ENCODE data around the gene SMIM35. TPM values are rescaled to one million over a fixed set of nuclear protein-coding genes. Genes with fewer than 3 reads are reported as not detected.

SMIM35 gene
- total and polyA plus RNA-seq, 7 donors = 0.09 TPM; not detected in 6

DNA sequence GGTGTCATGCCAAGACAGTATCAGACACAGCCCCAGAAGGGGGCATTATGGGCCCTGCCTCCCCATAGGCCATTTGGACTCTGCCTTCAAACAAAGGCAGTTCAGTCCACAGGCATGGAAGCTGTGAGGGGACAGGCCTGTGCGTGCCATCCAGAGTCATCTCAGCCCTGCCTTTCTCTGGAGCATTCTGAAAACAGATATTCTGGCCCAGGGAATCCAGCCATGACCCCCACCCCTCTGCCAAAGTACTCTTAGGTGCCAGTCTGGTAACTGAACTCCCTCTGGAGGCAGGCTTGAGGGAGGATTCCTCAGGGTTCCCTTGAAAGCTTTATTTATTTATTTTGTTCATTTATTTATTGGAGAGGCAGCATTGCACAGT, 85.9 kb downstream of the SMIM35 start:
- intact Hi-C loops (cut with DNase I) = no loop called here
- H3K4me3 ChIP-seq = no peak overlapping the region
- no peak for DNase-seq
- H3K9me3 ChIP-seq = no peaks in the 10 kb centered on the region
- H3K36me3 ChIP-seq (ENCODE audit: insufficient read depth in 1 of 2, low read depth in 1 of 2) = no peaks in the 10 kb centered on the region
- no peak overlapping the region for H3K27ac ChIP-seq
- 90 to 100% (median 100%) methylated on average over 1 of the region's 1 CpG for WGBS, 3 donors
- peaks cover 0 to 4% (median 0%) of the 10 kb centered on the region in 3 donors for H3K27me3 ChIP-seq (ENCODE audit: insufficient read depth in 3 of 3, low read length in 2 of 3)
- no peaks in the 10 kb centered on the region for H3K4me1 ChIP-seq
- TF ChIP-seq, protein P1, sequence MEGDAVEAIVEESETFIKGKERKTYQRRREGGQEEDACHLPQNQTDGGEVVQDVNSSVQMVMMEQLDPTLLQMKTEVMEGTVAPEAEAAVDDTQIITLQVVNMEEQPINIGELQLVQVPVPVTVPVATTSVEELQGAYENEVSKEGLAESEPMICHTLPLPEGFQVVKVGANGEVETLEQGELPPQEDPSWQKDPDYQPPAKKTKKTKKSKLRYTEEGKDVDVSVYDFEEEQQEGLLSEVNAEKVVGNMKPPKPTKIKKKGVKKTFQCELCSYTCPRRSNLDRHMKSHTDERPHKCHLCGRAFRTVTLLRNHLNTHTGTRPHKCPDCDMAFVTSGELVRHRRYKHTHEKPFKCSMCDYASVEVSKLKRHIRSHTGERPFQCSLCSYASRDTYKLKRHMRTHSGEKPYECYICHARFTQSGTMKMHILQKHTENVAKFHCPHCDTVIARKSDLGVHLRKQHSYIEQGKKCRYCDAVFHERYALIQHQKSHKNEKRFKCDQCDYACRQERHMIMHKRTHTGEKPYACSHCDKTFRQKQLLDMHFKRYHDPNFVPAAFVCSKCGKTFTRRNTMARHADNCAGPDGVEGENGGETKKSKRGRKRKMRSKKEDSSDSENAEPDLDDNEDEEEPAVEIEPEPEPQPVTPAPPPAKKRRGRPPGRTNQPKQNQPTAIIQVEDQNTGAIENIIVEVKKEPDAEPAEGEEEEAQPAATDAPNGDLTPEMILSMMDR (IDR thresholded peaks at IDR 0.05) = no peak
- no peak for ATAC-seq

DNA sequence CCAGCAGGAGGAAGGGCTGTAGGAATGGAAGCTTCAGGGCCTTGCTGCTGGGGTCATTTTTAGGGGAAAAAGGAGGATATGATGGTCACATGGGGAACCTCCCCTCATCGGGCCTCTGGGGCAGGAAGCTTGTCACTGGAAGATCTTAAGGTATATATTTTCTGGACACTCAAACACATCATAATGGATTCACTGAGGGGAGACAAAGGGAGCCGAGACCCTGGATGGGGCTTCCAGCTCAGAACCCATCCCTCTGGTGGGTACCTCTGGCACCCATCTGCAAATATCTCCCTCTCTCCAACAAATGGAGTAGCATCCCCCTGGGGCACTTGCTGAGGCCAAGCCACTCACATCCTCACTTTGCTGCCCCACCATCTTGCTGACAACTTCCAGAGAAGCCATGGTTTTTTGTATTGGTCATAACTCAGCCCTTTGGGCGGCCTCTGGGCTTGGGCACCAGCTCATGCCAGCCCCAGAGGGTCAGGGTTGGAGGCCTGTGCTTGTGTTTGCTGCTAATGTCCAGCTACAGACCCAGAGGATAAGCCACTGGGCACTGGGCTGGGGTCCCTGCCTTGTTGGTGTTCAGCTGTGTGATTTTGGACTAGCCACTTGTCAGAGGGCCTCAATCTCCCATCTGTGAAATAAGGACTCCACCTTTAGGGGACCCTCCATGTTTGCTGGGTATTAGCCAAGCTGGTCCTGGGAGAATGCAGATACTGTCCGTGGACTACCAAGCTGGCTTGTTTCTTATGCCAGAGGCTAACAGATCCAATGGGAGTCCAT, 86.5 kb downstream of the SMIM35 start:
- peaks cover 0 to 4% (median 0%) of the 10 kb centered on the region in 3 donors for H3K27me3 ChIP-seq (ENCODE audit: insufficient read depth in 3 of 3, low read length in 2 of 3)
- TF ChIP-seq, protein P1 (IDR thresholded peaks at IDR 0.05) = no peak
- no peaks in the 10 kb centered on the region for H3K4me1 ChIP-seq
- H3K4me3 ChIP-seq = no peak overlapping the region
- intact Hi-C loops (cut with DNase I) = no loop called here
- ATAC-seq (no peak), DNase-seq (no peak)
- no peaks in the 10 kb centered on the region for H3K9me3 ChIP-seq
- no peak overlapping the region for H3K27ac ChIP-seq
- WGBS, 3 donors = 87 to 95% (median 91%) methylated on average over 4 of the region's 4 CpGs
- H3K36me3 ChIP-seq (ENCODE audit: insufficient read depth in 1 of 2, low read depth in 1 of 2) = no peaks in the 10 kb centered on the region

DNA sequence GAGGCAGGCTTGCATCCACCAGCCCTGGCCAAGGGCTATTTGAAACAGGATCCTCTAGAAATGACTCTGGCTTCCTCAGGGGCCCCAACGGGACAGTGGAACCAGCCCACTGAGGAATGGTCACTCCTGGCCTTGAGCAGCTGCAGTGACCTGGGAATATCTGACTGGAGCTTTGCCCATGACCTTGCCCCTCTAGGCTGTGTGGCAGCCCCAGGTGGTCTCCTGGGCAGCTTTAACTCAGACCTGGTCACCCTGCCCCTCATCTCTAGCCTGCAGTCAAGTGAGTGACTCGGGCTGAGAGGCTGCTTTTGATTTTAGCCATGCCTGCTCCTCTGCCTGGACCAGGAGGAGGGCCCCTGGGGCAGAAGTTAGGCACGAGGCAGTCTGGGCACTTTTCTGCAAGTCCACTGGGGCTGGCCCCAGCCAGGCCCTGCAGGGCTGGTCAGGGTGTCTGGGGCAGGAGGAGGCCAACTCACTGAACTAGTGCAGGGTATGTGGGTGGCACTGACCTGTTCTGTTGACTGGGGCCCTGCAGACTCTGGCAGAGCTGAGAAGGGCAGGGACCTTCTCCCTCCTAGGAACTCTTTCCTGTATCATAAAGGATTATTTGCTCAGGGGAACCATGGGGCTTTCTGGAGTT, 87.3 kb downstream of the SMIM35 start:
- no peak overlapping the region for H3K4me3 ChIP-seq
- H3K9me3 ChIP-seq = no peaks in the 10 kb centered on the region
- peaks cover 0 to 2% (median 0%) of the 10 kb centered on the region in 3 donors for H3K27me3 ChIP-seq (ENCODE audit: insufficient read depth in 3 of 3, low read length in 2 of 3)
- intact Hi-C loops (cut with DNase I) = loop anchor here in 1 of 2 donors (10.0 kb wide), 1 partner anchor 65 kb away; no protein-coding TSS in a partner anchor
- TF ChIP-seq, protein P1 (IDR thresholded peaks at IDR 0.05) = no peak
- 54 to 77% (median 67%) methylated on average over 3 of the region's 3 CpGs for WGBS, 3 donors
- ATAC-seq (no peak), DNase-seq (no peak)
- no peaks in the 10 kb centered on the region for H3K36me3 ChIP-seq (ENCODE audit: insufficient read depth in 1 of 2, low read depth in 1 of 2)
- H3K27ac ChIP-seq = no peak overlapping the region
- no peaks in the 10 kb centered on the region for H3K4me1 ChIP-seq

DNA sequence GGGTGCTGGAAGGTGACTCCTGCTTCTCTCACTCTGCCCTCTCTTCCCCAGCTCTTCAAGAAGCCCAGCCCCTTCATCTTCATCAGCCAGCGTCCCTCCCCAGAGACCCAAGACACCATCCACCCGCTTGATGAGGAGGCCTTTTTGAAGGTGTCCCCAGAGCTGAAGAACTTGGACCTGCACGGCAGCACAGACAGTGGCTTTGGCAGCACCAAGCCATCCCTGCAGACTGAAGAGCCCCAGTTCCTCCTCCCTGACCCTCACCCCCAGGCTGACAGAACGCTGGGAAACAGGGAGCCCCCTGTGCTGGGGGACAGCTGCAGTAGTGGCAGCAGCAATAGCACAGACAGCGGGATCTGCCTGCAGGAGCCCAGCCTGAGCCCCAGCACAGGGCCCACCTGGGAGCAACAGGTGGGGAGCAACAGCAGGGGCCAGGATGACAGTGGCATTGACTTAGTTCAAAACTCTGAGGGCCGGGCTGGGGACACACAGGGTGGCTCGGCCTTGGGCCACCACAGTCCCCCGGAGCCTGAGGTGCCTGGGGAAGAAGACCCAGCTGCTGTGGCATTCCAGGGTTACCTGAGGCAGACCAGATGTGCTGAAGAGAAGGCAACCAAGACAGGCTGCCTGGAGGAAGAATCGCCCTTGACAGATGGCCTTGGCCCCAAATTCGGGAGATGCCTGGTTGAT, 88.0 kb downstream of the SMIM35 start:
- no peaks in the 10 kb centered on the region for H3K27me3 ChIP-seq (ENCODE audit: insufficient read depth in 3 of 3, low read length in 2 of 3)
- TF ChIP-seq, protein P1 (IDR thresholded peaks at IDR 0.05) = no peak
- H3K4me1 ChIP-seq = no peaks in the 10 kb centered on the region
- ATAC-seq = no peak
- 71 to 80% (median 79%) methylated on average over 10 of the region's 10 CpGs for WGBS, 3 donors
- intact Hi-C loops (cut with DNase I) = loop anchor here in 1 of 2 donors (10.0 kb wide), 1 partner anchor 64 kb away; no protein-coding TSS in a partner anchor
- H3K36me3 ChIP-seq (ENCODE audit: insufficient read depth in 1 of 2, low read depth in 1 of 2) = no peaks in the 10 kb centered on the region
- DNase-seq = no peak
- no peak overlapping the region for H3K27ac ChIP-seq
- H3K4me3 ChIP-seq = no peak overlapping the region
- no peaks in the 10 kb centered on the region for H3K9me3 ChIP-seq

Data from psoas muscle (tissue), 8 donors.